GM18526 (cell line): ENCODE data around the gene A1CF.

Source experiments
- POLR2A ChIP-seq: IDR thresholded peaks from 3 replicates; pipeline ENCODE4 v1.6.1; 2011; ENCODE audit not compliant: insufficient read length; ENCODE audit errors: extremely low read depth

Gene A1CF

DNA sequence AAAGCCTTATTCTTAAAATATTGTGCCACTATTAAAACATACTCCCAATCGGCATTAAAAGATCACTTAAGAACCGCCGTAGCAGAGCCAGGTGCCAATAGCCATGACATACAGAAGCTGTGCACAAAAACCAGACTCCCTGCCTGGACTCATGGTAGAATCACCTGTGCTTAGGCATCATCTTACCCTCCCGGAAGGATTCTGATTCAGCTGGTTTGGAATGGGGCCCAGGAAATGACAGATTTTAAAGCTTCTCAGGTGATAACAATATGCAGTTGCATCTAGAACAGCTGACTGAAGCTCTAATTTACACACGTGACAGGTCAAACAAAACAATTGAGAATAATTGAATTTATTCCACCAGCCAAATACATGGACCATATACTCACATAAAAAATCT is 10.7 kb downstream of the A1CF start:
- no peak for TF ChIP-seq POLR2A

DNA sequence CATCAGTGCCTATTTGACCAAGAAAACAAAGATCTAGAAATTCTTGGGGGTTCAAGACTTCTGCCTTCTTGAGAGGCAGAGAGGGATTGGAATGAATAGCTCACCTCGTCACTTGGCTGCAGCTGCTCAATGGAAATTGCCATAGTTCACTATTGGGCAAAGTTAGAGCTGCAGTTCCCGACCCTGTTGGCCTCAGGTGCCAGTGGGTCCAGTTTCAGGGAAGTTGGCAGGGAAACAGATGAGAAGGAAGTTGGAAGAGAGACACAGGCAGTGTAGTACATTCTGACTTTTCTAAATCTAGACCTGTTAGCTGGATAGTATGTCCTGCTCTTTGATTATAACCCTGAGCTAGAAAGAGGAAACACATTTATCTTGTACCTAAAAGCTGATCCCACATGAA is 19.1 kb downstream of the A1CF start:
- TF ChIP-seq POLR2A: no peak

DNA sequence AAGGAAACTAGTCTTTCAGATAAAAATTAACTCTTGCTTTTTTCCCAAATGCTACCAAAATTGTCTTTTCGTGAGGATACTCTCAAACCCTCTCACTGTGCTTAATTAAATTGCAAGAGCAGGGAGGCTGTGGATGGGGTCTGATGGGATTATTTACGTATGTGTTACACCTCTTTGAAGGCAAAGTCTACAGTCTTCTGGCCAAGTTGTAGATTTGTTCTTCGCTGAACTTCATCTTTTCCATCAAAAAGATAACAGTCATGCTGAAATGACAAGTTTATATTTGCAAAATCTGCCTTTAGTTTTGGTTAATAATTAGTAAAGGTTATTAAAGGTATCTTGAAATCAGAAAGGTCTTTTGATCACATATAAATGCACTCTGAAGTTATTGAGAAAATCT is 22.7 kb downstream of the A1CF start:
- no peak for TF ChIP-seq POLR2A

DNA sequence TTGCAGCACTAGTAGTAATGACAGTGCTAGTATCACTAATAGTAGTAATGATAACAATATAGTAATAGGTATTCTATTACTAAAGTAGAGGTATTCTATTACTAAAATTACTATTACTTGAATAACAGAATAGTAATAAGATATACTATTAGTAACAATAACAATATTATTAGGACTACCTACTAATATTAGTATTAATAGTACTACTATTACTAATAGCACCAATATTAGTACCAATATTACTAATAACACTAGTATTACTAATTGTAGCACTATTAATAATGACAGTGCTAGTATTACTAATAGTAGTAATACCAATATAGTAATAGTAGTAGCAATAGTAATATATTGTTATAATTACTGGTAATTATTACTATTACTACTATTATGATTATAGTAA is 24.1 kb downstream of the A1CF start:
- no peak for TF ChIP-seq POLR2A

DNA sequence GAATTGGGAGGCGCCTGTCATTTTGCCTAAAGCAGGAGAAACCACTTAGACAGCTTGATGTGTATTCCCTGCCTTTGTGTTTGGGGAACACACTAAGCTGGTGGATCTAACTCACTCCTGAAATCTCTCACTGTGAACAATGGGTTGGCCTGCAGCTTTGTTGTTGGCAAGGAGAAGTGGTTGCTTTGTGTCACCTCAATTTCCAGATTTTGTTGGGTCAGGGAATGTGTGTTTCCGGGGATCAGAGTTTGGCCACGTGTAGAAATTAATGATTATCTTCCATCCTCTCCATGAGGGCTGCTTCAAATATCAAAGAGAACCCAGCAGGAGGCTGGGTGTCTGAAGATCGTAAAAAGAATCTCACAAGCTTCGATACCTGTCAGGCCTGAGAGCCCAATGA is 27.8 kb downstream of the A1CF start:
- no peak for TF ChIP-seq POLR2A

DNA sequence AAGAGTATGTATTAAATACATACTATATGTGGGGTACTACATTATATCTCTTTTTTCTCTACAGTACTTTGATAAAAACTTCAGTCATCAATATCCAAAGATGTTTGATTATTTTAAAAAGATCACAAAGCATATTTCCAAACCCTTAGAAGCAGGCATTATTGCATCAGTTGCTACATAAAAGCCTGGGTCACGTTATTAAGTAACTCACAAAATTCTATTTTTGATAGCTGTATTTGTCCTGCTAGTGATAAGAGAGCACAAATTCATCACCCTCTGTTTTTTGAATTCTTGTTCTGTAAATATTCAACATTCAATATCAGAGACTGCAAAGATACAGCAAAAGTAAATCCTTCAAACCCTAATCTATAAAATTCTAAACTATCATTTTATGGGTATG is 30.0 kb downstream of the A1CF start:
- TF ChIP-seq POLR2A: no peak

DNA sequence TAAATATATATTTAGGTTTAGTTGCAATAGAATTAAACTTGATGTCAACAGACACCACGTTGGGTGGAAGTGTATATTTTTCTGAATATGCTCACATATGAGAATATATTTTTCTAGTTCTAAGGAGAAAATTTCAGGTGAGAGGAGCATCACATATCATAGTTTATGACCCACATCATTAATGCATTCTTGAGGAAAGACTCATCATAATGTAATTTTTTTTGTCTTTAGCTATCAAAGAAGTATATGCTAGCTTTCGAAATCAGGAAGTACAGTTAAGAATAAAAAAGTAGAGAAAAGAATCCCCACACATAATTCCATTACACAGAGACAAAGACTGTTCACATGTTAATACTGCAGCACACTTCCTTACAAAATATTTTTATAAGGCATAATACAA is 30.4 kb downstream of the A1CF start:
- TF ChIP-seq POLR2A: no peak

DNA sequence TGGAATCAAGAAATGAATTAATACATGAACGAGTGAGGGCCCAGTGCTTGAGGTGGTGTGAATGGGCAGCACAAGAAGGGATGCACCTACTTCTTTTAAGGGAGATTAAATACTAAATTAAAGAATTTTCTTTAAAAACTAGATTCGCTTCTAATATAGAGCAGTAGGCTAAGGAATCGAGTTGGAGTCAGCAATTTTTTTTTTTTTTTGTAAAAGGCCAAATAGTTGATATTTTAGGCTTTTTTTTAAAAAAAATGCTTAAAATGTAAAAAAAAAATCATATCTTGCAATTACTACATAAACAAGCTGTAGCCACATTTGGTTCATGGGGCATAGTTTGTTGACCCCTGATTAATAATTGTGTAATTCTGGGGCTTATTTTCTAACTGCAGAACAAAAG is 31.9 kb downstream of the A1CF start:
- TF ChIP-seq POLR2A: no peak

DNA sequence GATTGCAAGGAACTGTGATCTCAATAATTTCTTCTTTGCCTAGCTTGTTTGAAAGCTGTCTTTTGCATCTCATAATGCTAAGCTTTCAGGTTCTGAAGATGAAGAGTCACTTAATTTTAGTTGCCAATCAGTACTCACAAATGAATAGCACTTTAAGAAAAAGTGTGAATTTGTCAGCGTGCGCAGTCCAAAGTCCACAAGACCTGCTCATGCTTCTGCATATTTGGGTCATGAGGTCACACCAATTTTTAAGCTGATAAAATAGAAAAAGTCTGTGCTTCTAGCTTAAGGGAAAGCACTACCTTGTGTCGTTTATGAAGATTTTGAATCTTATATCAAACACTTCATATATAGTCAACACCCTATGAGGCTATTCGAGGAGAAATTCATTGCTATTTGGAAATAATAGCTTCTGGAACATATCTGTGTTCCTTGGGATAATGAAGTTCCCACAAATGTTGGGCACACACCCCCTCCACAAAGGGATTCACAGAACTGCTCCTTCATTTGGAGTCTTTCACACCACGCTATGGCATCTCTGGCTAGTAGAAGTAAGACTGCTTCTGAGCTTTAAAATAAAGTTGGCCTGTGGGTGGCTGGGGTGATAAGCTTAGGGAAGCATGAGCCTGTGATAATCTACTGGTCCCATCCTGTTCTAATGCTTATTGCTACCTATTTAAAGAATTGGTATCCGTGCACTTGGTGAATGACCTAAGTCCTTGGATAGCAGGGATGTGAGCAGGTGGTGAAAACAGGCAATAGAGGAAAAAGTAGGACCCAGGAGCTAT is 33.3 kb downstream of the A1CF start:
- no peak for TF ChIP-seq POLR2A

DNA sequence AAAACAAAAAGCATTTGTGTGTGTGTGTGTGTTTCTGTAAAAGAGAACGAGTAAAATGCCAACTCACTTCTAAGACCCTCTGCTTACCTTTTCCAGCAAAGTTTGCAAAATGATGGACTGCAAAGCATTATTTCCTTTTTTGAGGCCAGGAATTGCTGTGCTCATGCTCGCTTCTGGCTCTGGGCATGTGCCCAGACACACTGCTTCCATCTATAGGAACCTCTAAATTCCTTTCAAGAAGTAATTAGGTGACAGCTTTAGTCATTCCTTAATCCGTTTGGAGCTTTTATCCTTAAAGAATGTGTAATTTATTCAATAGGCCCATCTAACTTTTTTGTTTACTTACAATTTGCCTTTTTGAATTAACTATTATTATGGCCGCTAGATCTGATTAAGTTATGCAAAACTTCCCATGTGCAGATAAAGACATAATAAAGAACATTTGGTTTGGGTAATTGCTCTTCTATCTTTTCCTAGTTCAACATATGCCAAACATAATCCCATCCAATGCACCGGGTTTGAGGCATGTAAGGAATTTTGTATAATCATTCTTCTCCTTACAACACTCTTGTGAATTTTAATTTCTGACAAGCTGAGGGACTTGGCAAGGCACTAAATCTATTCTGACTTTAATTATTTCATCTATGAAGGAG is 34.7 kb downstream of the A1CF start:
- no peak for TF ChIP-seq POLR2A

DNA sequence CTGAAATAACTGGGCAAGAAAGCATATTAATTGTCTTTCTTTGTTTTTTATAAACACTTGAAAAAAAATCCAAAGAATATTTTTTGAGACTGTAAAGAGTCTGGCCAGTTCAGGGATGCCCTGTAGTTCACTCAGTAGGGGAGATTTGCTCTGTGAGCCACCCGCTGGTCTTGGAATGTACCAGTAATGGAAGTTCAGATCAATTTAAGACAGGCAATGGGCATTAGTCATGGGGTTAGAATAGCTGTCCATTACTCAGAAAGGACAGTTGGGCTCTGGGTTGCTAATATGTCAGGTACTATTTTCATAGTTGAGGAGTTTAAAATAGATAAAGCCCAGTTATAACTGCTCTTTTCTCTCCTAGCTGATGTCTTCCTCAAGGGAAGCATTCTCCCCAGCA is 38.7 kb downstream of the A1CF start:
- TF ChIP-seq POLR2A: no peak

DNA sequence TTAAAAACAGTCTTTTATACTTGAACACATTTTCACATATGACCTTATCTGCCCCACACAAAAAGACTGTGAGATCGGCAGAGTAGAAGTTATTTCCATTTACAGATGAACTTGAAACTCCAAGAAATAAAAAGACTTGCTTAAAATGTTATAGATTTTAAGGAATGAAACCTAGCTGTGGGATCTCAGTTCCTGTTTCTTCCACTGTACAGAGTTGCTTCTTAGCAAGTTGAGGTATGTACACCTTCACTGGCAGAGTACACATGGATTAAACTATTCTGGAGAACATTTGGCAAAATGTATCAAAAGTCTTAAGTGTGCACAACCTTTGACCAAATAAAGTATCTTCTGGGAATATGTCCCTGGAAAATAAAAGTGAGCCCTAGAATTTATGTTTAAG is 48.3 kb downstream of the A1CF start:
- no peak for TF ChIP-seq POLR2A

DNA sequence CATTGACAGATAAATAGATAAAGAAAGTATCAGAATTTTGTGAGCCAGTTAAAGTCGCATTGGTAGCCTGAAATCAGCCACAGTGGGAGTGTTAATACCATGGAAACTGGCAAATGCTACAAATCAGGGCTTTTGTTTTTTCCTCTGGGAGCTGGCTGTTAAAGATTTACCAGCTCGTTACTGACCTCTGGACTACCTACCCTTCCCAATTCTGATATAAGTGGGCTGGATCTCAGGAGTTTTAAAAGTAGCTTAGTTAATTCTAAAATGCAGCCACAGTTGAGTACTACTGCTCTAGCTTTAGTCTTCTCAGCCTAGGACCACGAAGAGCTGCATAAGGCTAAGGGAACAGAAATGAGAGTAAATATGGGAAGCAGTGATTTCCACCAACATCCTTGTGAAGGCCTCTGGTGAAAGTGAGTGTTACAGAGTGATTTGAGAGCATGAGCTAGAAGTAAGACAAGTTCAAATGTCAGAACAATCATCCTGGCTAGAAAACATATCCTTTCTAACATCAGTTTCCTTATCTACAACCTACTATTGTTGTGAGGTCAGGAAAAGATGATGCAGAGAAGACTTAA is 53.2 kb downstream of the A1CF start:
- TF ChIP-seq POLR2A: no peak

DNA sequence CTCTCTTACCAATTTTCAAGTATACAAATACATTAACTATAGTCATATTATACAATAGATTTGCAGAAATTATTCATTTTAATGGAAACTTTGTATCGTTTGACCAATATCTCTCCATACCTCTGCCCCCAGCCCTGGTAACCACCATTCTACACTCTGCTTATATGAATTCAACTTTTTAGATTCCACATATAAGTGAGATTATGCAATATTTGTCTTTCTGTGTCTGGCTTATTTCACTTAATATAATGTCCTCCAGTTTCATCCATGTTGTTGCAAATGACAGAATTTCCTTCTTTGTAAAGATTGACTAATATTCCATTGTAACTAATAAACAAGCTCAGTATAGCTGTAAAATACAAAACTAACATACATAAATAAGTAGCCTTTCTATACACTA is 55.4 kb downstream of the A1CF start:
- no peak for TF ChIP-seq POLR2A

DNA sequence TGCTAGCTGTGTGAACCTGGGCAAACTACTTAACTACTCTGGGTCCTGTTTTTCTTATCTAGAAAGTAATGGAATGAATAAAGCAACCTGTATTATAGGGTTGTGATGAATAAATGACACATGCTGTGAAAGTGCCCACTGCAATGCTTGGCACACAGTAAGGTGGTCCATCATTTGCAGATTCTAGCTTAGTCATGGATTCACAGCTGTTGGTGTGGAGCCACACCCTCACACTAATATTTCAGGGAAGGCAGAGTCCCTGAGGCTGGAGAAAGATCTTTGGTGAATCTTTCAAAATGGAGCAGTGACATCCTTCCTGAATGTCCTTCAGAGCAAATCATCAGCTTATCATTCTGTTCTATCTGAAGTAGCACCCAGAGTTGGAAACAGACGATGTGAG is 60.6 kb downstream of the A1CF start:
- no peak for TF ChIP-seq POLR2A

DNA sequence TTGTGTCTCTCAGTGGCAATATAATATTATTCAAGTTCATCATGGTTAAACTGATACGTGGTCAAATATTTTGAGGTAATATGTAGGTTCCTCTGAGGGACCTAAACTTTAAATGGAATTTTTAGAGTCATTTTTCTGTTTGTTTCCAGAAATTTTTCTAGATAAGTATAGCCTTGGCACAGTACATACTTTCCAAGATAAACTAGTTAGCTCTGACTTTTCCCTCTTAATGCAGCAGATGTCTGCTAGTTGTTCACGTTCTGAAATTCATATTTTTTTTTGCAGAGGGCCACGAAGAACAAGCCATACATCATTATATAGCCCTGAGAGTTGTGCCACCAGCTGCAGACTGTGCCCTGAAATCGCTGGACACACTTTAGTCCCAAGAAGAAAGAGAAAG is 61.6 kb downstream of the A1CF start:
- no peak for TF ChIP-seq POLR2A
